Adrenal gland (tissue), 12 donors: ENCODE results near the gene HAUS7. TPM values are rescaled to one million over a fixed set of nuclear protein-coding genes. Genes with fewer than 3 reads are reported as not detected.

Experiments used
- DNase-seq, 7 donors: peaks; one replicate each; pipeline ENCODE4 v3.0.0-alpha.2; 2019 to 2020
- H3K27ac ChIP-seq, 5 donors: fragments of 200-600 bp; sonication (generic) in 4 of 5; 1 replicate in 3 of 5; 2 replicates in 2 of 5; pipeline versions ENCODE4 v1.5.1 to v1.8.0; 2016 to 2020; ENCODE audit warnings: mild to moderate bottlenecking in 1 of 5
- H3K27me3 ChIP-seq: fragments of 200-600 bp; 2 replicates; pipeline ENCODE4 v1.8.0; 2021
- H3K36me3 ChIP-seq, 2 donors: fragments of 200-600 bp; replicated peaks in 1 of 2; 1 replicate in 1 of 2; 2 replicates in 1 of 2; pipeline versions ENCODE4 v1.5.1 to v1.8.0; 2018 to 2022
- H3K4me1 ChIP-seq, 2 donors: fragments of 200-600 bp; replicated peaks in 1 of 2; 1 replicate in 1 of 2; 2 replicates in 1 of 2; pipeline versions ENCODE4 v1.5.1 to v1.8.0; 2018 to 2021
- H3K4me3 ChIP-seq, 4 donors: fragments of 200-600 bp; sonication (generic) in 3 of 4; one replicate each; pipeline ENCODE4 v1.5.1; 2016 to 2018
- H3K9me3 ChIP-seq, 3 donors: fragments of 200-600 bp; sonication (generic) in 1 of 3; replicated peaks in 1 of 3; 1 replicate in 2 of 3; 2 replicates in 1 of 3; pipeline versions ENCODE4 v1.5.1 to v1.8.0; 2016 to 2021
- POLR2A ChIP-seq, 2 donors: fragments of 450-650 bp; IDR thresholded peaks; one replicate each; pipeline ENCODE4 v1.6.1; 2017; ENCODE audit warnings: antibody characterized with exemption in 2 of 2, mild to moderate bottlenecking in 2 of 2, moderate library complexity in 1 of 2
- WGBS, 4 donors: extraction: QIAGEN DNeasy Blood & Tissue Kit in 2 of 4; methylation state at CpG; one replicate each; pipeline versions ENCODE4 v1.1.5 to v1.1.7; 2013 to 2017; 5-methylcytosine and 5-hydroxymethylcytosine counted together
- intact Hi-C, 2 donors: fragments of 100-400 bp; cut with DNase I; formaldehyde crosslinking; loops; one replicate each; pipeline versions ENCODE4 v1.14.1 to v1.15.0; 2022 to 2023
- polyA plus RNA-seq, 3 donors: library from polyadenylated mRNA; stranded (reverse); fragments of 200-250 nt in 2 of 3; fragments of 350-450 nt in 1 of 3; fragmentation: Illumina TruSeq in 1 of 3; extraction: RNeasy Lipid Tissue Mini Kit (QIAGEN cat#74804) in 1 of 3; gene quantifications; one replicate each; pipeline ENCODE4 v1.2.3, GENCODE V29; 2013 to 2014
- total RNA-seq, 9 donors: library from RNA; depleted of rRNA in 4 of 9; stranded (reverse); fragments of >200 nt in 4 of 9; fragments of 120-200 nt in 1 of 9; fragmentation: NEBNext Ultra II Directional in 1 of 9; extraction: Animal tissue kit (Norgen Biotek cat#: 25700) in 1 of 9; gene quantifications; one replicate each; pipeline versions ENCODE4 v1.1.0 to v1.2.4, GENCODE V29; 2013 to 2023
- TF ChIP-seq, protein P1 (sequence below), 6 experiments: fragments of 450-650 bp in 4 of 6; fragments of 200-600 bp in 2 of 6; sonication (generic) in 1 of 6; IDR thresholded peaks; 1 replicate in 5 of 6; 2 replicates in 1 of 6; pipeline versions ENCODE4 v1.5.1 to v1.8.0; 2016 to 2021; ENCODE audit warnings: antibody characterized with exemption in 6 of 6, mild to moderate bottlenecking in 2 of 6, moderate library complexity in 1 of 6
- donor health status: healthy with polysubstance abuse.
- donor health status: Bipolar disorder and iron deficiency.
- donor health status: DM: yes; HTN: yes; CAD: no.
- donor health status: DM: no; HTN: no; CAD: no.
- donor health status: DM: no; HTN: no; CAD: no.
- donor health status: DM: yes; HTN: yes; CAD: no.

The HAUS7 gene
- total and polyA plus RNA-seq, 12 donors = 7.3 to 111 (median 19.3) TPM

DNA sequence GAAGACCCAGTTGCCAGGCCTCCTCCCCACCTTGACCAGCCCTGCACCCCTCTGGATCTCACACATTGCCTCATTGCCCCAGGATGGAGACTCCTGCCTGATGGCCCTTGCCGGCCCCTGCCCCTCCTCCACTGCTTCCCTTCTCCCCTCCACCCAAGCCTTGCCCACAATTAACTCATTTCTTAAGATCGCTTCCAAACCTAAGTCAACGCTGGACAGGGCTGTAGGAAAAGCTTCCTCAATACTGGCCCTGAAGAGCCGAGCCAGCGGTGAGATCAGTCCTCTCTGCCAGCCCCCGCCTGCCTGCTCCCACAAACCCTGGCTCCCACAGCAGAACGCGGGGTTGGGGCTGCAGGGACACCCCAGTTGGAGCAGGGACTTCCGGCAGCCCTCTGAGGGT, 7.5 kb upstream of the HAUS7 start:
- no peaks in the 10 kb centered on the region for H3K27me3 ChIP-seq
- no peak overlapping the region for H3K4me3 ChIP-seq
- H3K36me3 ChIP-seq = no peaks in the 10 kb centered on the region
- no peaks in the 10 kb centered on the region for H3K9me3 ChIP-seq
- H3K4me1 ChIP-seq = no peaks in the 10 kb centered on the region
- H3K27ac ChIP-seq = peak overlapping the region in 1 of 5 donors; percentile 10
- DNase-seq = no peak
- TF ChIP-seq POLR2A (IDR thresholded peaks at IDR 0.05) = no peak
- TF ChIP-seq, protein P1, sequence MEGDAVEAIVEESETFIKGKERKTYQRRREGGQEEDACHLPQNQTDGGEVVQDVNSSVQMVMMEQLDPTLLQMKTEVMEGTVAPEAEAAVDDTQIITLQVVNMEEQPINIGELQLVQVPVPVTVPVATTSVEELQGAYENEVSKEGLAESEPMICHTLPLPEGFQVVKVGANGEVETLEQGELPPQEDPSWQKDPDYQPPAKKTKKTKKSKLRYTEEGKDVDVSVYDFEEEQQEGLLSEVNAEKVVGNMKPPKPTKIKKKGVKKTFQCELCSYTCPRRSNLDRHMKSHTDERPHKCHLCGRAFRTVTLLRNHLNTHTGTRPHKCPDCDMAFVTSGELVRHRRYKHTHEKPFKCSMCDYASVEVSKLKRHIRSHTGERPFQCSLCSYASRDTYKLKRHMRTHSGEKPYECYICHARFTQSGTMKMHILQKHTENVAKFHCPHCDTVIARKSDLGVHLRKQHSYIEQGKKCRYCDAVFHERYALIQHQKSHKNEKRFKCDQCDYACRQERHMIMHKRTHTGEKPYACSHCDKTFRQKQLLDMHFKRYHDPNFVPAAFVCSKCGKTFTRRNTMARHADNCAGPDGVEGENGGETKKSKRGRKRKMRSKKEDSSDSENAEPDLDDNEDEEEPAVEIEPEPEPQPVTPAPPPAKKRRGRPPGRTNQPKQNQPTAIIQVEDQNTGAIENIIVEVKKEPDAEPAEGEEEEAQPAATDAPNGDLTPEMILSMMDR (IDR thresholded peaks at IDR 0.05) = no peak
- intact Hi-C loops = no loop called here
- 83 to 91% (median 87%) methylated on average over 6 to 9 of the region's 9 CpGs for WGBS, 4 donors

DNA sequence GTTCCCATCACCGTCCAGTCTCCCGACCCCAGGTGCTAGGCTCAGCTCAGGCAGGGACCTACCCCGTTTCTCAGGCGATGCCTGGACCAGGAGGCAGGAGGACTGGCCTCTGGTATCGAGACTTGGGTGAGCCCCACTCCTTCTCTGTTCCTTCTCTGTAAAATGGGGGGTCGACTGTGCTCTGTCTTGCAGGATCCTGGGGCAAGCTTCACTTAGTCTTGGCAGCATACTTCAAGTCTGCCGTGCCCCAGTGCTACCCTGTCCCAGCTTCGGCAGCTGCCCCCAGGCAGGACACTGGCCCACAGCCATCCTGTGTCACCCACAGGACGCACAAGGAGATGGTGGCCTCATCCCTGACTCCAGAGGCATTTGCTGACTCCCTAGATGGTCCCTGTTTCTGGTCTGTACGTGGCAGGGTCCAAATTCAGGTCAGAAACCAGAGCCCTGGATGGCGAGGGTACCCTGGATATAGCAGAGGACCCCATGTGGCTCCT, 7.0 kb upstream of the HAUS7 start:
- Histone ChIP-seq H3K9me3 (no peaks in the 10 kb centered on the region), H3K27ac (peak overlapping the region in 1 of 5 donors; percentile 72), H3K36me3 (no peaks in the 10 kb centered on the region), H3K4me1 (no peaks in the 10 kb centered on the region), H3K4me3 (no peak overlapping the region), H3K27me3 (no peaks in the 10 kb centered on the region)
- WGBS, 4 donors = 74 to 100% (median 89%) methylated on average over 1 to 11 of the region's 11 CpGs
- TF ChIP-seq POLR2A (IDR thresholded peaks at IDR 0.05) = no peak
- TF ChIP-seq, protein P1 (IDR thresholded peaks at IDR 0.05) = no peak
- DNase-seq = no peak
- intact Hi-C loops = no loop called here

DNA sequence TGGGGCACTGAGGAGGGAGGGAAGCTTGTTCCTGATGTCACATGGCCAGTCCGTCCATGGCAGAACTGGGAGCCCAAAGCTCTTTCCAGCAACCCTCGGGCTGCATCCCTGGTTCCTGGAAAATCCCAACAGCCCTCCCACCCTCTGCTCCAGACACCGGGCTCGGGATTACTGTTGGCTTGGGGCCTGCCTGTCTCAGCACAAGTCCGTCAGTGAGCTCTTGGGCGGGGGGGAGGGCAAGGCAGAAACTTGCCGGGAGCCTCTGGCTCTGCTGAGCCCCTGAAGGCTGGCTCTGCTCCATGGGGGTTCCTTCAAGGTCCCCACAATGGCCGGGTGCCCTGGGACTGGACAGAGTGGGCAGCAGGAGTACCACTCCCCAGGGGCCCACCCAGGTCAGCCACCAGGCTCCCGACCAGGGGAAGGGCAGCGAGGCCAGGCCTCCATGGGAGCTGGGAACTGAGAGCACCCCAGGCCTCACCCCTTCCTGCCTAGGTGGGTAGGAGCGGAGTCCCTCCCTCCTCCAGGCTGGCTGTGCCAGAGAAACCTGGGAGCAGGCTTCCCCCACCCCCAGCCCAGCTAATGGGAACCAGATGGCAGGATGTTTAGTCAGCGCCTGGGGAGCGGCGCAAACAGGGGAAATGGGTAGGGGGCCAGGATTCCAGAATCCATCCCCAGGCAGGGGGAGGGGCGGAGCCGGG, 6.4 kb upstream of the HAUS7 start:
- Histone ChIP-seq H3K36me3 (no peaks in the 10 kb centered on the region), H3K4me3 (no peak overlapping the region), H3K27me3 (no peaks in the 10 kb centered on the region), H3K27ac (peak overlapping the region in 1 of 5 donors; percentile 72), H3K9me3 (no peaks in the 10 kb centered on the region), H3K4me1 (no peaks in the 10 kb centered on the region)
- TF ChIP-seq, protein P1 (IDR thresholded peaks at IDR 0.05) = no peak
- TF ChIP-seq POLR2A (IDR thresholded peaks at IDR 0.05) = no peak
- peak in 1 of 7 donors; percentile 10 for DNase-seq
- 40 to 85% (median 73%) methylated on average over 2 to 16 of the region's 16 CpGs for WGBS, 4 donors
- intact Hi-C loops = no loop called here

GRCh38 chrX:153475751-153476281, 5.4 kb upstream of the HAUS7 start:
- H3K4me1 ChIP-seq = no peaks in the 10 kb centered on the region
- H3K27me3 ChIP-seq = no peaks in the 10 kb centered on the region
- peak overlapping the region in 1 of 5 donors; percentile 72 for H3K27ac ChIP-seq
- no peak overlapping the region for H3K4me3 ChIP-seq
- TF ChIP-seq, protein P1 (IDR thresholded peaks at IDR 0.05) = no peak
- TF ChIP-seq POLR2A (IDR thresholded peaks at IDR 0.05) = no peak
- intact Hi-C loops = no loop called here
- 87 to 96% (median 90%) methylated on average over 7 to 11 of the region's 11 CpGs for WGBS, 4 donors
- no peaks in the 10 kb centered on the region for H3K9me3 ChIP-seq
- no peaks in the 10 kb centered on the region for H3K36me3 ChIP-seq
- no peak for DNase-seq
